ENCODE data around the gene TDRD1. TPM values are rescaled to one million over a fixed set of nuclear protein-coding genes. Genes with fewer than 3 reads are reported as not detected.

Gene TDRD1
- total RNA-seq, 1 experiment from 2014 or later: not detected

DNA sequence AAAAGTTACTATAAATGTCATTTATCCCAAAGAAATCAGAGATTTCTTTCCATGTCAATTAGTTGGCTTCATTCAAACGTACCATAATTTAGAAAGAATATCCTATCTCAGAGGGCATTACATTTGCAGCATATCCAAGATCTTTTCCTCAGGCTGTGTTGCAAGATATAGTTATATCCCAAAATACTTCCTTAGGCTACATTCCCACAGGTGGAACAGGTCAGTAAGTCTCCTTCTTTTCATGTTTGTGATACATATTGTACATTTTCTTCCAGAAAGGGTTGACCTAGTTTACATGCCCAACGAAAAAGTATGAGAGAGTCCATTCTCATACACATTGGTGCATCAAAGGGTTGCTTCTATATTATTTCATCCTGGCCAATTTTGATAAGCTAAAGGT, 33.0 kb downstream of the TDRD1 start:
- TF ChIP-seq SP1 (IDR thresholded peaks at IDR 0.05; ENCODE audit: low read depth) (no peak), POLR2A (IDR thresholded peaks at IDR 0.05; ENCODE audit: borderline replicate concordance, extremely low read depth, insufficient read depth, insufficient read length) (no peak), RAD21 (IDR thresholded peaks at IDR 0.05; ENCODE audit: low read depth) (no peak), ZFX (IDR thresholded peaks at IDR 0.05) (no peak), CEBPB (IDR thresholded peaks at IDR 0.05; ENCODE audit: low read depth) (no peak), CBX3 (IDR thresholded peaks at IDR 0.05; ENCODE audit: low read depth) (no peak), SRF (IDR thresholded peaks at IDR 0.05; ENCODE audit: low read depth) (no peak), EGR1 (IDR thresholded peaks at IDR 0.05; ENCODE audit: low read depth) (no peak), TCF7L2 (IDR thresholded peaks at IDR 0.05; ENCODE audit: borderline replicate concordance, extremely low read depth, insufficient read depth, insufficient read length) (no peak), EZH2 (IDR thresholded peaks at IDR 0.05) (no peak), SIN3A (IDR thresholded peaks at IDR 0.05; ENCODE audit: low read depth) (no peak)
- TF ChIP-seq, protein P1, sequence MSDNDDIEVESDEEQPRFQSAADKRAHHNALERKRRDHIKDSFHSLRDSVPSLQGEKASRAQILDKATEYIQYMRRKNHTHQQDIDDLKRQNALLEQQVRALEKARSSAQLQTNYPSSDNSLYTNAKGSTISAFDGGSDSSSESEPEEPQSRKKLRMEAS (IDR thresholded peaks at IDR 0.05): no peak
- ChIA-PET RAD21 (ENCODE audit: low non-redundant PET in 1 of 2, low total read pairs in 2 of 2, uncharacterized antibody in 2 of 2, unreplicated experiment in 2 of 2) (no interaction called here), POLR2A (no interaction called here), CTCF (no interaction called here)
- Histone ChIP-seq H3K27ac (ENCODE audit: low read depth, low read length) (no peak overlapping the region), H3K9me2 (ENCODE audit: insufficient read depth) (no peaks in the 10 kb centered on the region), H3K4me3 (replicated peaks in 1 of 2; ENCODE audit: low read depth in 1 of 2, low read length in 2 of 2) (no peak overlapping the region), H3K79me2 (ENCODE audit: insufficient read depth, low read length) (no peaks in the 10 kb centered on the region), H3K4me1 (ENCODE audit: control insufficient read depth in 1 of 2, insufficient read depth in 2 of 2, low read length in 2 of 2) (no peaks in the 10 kb centered on the region), H3K36me3 (ENCODE audit: control insufficient read depth in 1 of 2, insufficient read depth in 2 of 2, low read length in 2 of 2) (no peaks in the 10 kb centered on the region), H2AFZ (ENCODE audit: low read depth, low read length, poor library complexity, severe bottlenecking) (no peak overlapping the region), H3K9me3 (ENCODE audit: control insufficient read depth in 1 of 2, insufficient read depth in 1 of 2, low read depth in 1 of 2, low read length in 2 of 2) (no peaks in the 10 kb centered on the region), H3K27me3 (ENCODE audit: insufficient read depth, low read length) (peaks cover 27% of the 10 kb centered on the region), H4K20me1 (ENCODE audit: insufficient read depth) (no peaks in the 10 kb centered on the region), H3K9ac (ENCODE audit: low read length) (no peak overlapping the region), H3K4me2 (ENCODE audit: low read length) (no peak overlapping the region)
- no TSS peak for BruUV-seq (replicated peaks)
- DNase-seq (ENCODE audit: low read depth, low spot score): no peak
- no peak for ATAC-seq
- intact Hi-C loops (cut with micrococcal nuclease): no loop called here

DNA sequence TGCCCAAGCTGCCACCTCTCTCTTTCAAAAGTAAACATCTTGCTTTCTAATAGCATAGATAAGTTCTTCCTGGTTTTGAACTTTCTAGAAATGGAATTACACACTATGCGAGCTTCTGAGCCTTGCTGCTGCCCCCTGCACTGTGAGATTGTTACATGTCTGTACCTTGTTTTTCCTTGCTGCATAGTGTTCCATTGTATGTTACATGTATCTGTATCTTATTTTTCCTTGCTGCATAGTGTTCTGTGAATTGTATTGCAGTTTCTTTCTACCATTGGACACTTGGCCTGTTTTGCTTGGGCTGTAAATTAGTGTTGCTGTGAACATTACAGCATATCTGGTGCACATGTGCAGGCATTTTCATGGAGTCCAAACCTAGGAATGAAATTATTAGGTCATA, 35.9 kb downstream of the TDRD1 start:
- CTCF ChIA-PET: no interaction called here
- Histone ChIP-seq H3K4me2 (ENCODE audit: low read length) (no peak overlapping the region), H3K4me1 (ENCODE audit: control insufficient read depth in 1 of 2, insufficient read depth in 2 of 2, low read length in 2 of 2) (no peaks in the 10 kb centered on the region), H3K4me3 (replicated peaks in 1 of 2; ENCODE audit: low read depth in 1 of 2, low read length in 2 of 2) (no peak overlapping the region), H4K20me1 (ENCODE audit: insufficient read depth) (no peaks in the 10 kb centered on the region; the same call in 1 of the 2 replicates), H3K27me3 (ENCODE audit: insufficient read depth, low read length) (peaks cover 47% of the 10 kb centered on the region), H3K9me3 (ENCODE audit: control insufficient read depth in 1 of 2, insufficient read depth in 1 of 2, low read depth in 1 of 2, low read length in 2 of 2) (no peaks in the 10 kb centered on the region), H2AFZ (ENCODE audit: low read depth, low read length, poor library complexity, severe bottlenecking) (no peak overlapping the region), H3K9me2 (ENCODE audit: insufficient read depth) (no peaks in the 10 kb centered on the region), H3K79me2 (ENCODE audit: insufficient read depth, low read length) (no peaks in the 10 kb centered on the region), H3K36me3 (ENCODE audit: control insufficient read depth in 1 of 2, insufficient read depth in 2 of 2, low read length in 2 of 2) (no peaks in the 10 kb centered on the region), H3K9ac (ENCODE audit: low read length) (no peak overlapping the region), H3K27ac (ENCODE audit: low read depth, low read length) (no peak overlapping the region)
- no peak for ATAC-seq
- intact Hi-C loops (cut with micrococcal nuclease): no loop called here
- no peak for DNase-seq (ENCODE audit: low read depth, low spot score)
- BruUV-seq (replicated peaks): no TSS peak
- RAD21 ChIA-PET (ENCODE audit: low non-redundant PET in 1 of 2, low total read pairs in 2 of 2, uncharacterized antibody in 2 of 2, unreplicated experiment in 2 of 2): no interaction called here
- TF ChIP-seq JUND (IDR thresholded peaks at IDR 0.05): no peak
- TF ChIP-seq SRF (IDR thresholded peaks at IDR 0.05; ENCODE audit: low read depth): no peak
- TF ChIP-seq POLR2AphosphoS5 (IDR thresholded peaks at IDR 0.05; ENCODE audit: low read depth, low read length): no peak
- TF ChIP-seq CEBPB (IDR thresholded peaks at IDR 0.05; ENCODE audit: low read depth): no peak
- TF ChIP-seq EZH2 (IDR thresholded peaks at IDR 0.05): no peak
- TF ChIP-seq, protein P1 (IDR thresholded peaks at IDR 0.05): no peak
- POLR2A ChIA-PET: no interaction called here

Measured in HCT116 (cell line).